Astrocyte of the cerebellum (primary cell): Measurements from ENCODE around the gene PRKG1.

Experiments
- DNase-seq: peaks from one replicate; pipeline ENCODE4 v3.0.0-alpha.2; 2011; ENCODE audit warnings: low read depth
- H3K4me3 ChIP-seq: 2 replicates; pipeline ENCODE4 v1.5.1; 2011; ENCODE audit warnings: mild to moderate bottlenecking, low read depth, low read length, moderate library complexity
- CTCF ChIP-seq: IDR thresholded peaks from 2 replicates; pipeline ENCODE4 v1.5.1; 2012; ENCODE audit warnings: low read length, low read depth, moderate library complexity, mild to moderate bottlenecking; ENCODE audit errors: missing control alignments
- in situ Hi-C: cut with HindIII; loops from 2 replicates; pipeline ENCODE4 v1.10.0; 2017; ENCODE audit warnings: low sequenced_read_pairs

Gene PRKG1

GRCh38 chr10:51698473-51699063, 624.3 kb downstream of the PRKG1 start:
- no peak for TF ChIP-seq CTCF
- in situ Hi-C loops: no loop called here
- peak overlapping the region; percentile 82 for H3K4me3 ChIP-seq
- DNase-seq: no peak

- H3K4me3 ChIP-seq: peak overlapping the region; percentile 82
- TF ChIP-seq CTCF: no peak
- DNase-seq: no peak
- in situ Hi-C loops: no loop called here
Measured at GRCh38 chr10:51699145-51699474, 624.8 kb downstream of the PRKG1 start.

- peak; percentile 92 for DNase-seq
- TF ChIP-seq CTCF: no peak
- in situ Hi-C loops: no loop called here
- peak within 1 kb of the TSS; percentile 82 for H3K4me3 ChIP-seq
Measured at GRCh38 chr10:51699475-51700227, 625.4 kb downstream of the PRKG1 start, which contains the start of gene CSTF2T. CSTF2T (minus strand) TSS chr10:51699595; CDS start chr10:51699549, 46 bp downstream.

- DNase-seq: no peak
- in situ Hi-C loops: no loop called here
- no peak for TF ChIP-seq CTCF
- peak overlapping the region; percentile 82 for H3K4me3 ChIP-seq
Measured at GRCh38 chr10:51700228-51700817, 626.0 kb downstream of the PRKG1 start.

- DNase-seq: no peak
- in situ Hi-C loops: no loop called here
- no peak overlapping the region for H3K4me3 ChIP-seq
- TF ChIP-seq CTCF: no peak
Measured at GRCh38 chr10:51705774-51706173, 631.5 kb downstream of the PRKG1 start.

- DNase-seq: peak; percentile 73
- no peak overlapping the region for H3K4me3 ChIP-seq
- in situ Hi-C loops: no loop called here
- TF ChIP-seq CTCF: no peak
Measured at GRCh38 chr10:51706225-51706624, 631.9 kb downstream of the PRKG1 start.
